Hepatocyte (in vitro differentiated cells): ENCODE data around the gene MEGF8. TPM values are rescaled to one million over a fixed set of nuclear protein-coding genes. Genes with fewer than 3 reads are reported as not detected.

Source experiments
- DNase-seq: peaks from one replicate; pipeline ENCODE4 v3.0.0-alpha.2; 2016; ENCODE audit warnings: low spot score
- H2AFZ ChIP-seq: fragments of 200-600 bp; sonication (generic); 2 replicates; pipeline ENCODE4 v1.6.0; 2016; ENCODE audit warnings: antibody characterized with exemption, mild to moderate bottlenecking
- H3K27ac ChIP-seq: fragments of 200-600 bp; sonication (generic); 2 replicates; pipeline ENCODE4 v1.5.1; 2016; ENCODE audit warnings: mild to moderate bottlenecking
- H3K27me3 ChIP-seq: fragments of 200-600 bp; sonication (generic); 2 replicates; pipeline ENCODE4 v1.6.1; 2016
- H3K36me3 ChIP-seq: fragments of 200-600 bp; sonication (generic); replicated peaks from 2 replicates; pipeline ENCODE4 v1.5.1; 2016; ENCODE audit warnings: low read depth; ENCODE audit not compliant: insufficient read depth
- H3K4me1 ChIP-seq: fragments of 200-600 bp; sonication (generic); 2 replicates; pipeline ENCODE4 v1.5.1; 2016; ENCODE audit warnings: mild to moderate bottlenecking, moderate library complexity; ENCODE audit not compliant: insufficient read depth
- H3K4me2 ChIP-seq: fragments of 200-600 bp; sonication (generic); 2 replicates; pipeline ENCODE4 v1.6.0; 2016
- H3K4me3 ChIP-seq: fragments of 200-600 bp; sonication (generic); 2 replicates; pipeline ENCODE4 v1.5.1; 2016; ENCODE audit warnings: mild to moderate bottlenecking
- H3K79me2 ChIP-seq: fragments of 200-600 bp; sonication (generic); 2 replicates; pipeline ENCODE4 v1.6.0; 2017; ENCODE audit warnings: mild to moderate bottlenecking
- H3K9me2 ChIP-seq: fragments of 200-600 bp; sonication (generic); replicated peaks from 2 replicates; pipeline ENCODE4 v1.6.0; 2017; ENCODE audit warnings: mild to moderate bottlenecking; ENCODE audit not compliant: insufficient read depth
- H3K9me3 ChIP-seq: fragments of 200-600 bp; sonication (generic); 2 replicates; pipeline ENCODE4 v1.5.1; 2016; ENCODE audit warnings: low read depth, mild to moderate bottlenecking
- H4K20me1 ChIP-seq: fragments of 200-600 bp; sonication (generic); 2 replicates; pipeline ENCODE4 v1.6.0; 2016; ENCODE audit warnings: mild to moderate bottlenecking; ENCODE audit not compliant: insufficient read depth, poor library complexity, severe bottlenecking
- CTCF ChIP-seq: fragments of 200-600 bp; sonication (generic); IDR thresholded peaks from 2 replicates; pipeline ENCODE4 v1.5.1; 2016; ENCODE audit warnings: antibody characterized with exemption, mild to moderate bottlenecking; ENCODE audit not compliant: poor library complexity
- EZH2 ChIP-seq: fragments of 200-600 bp; sonication (generic); IDR thresholded peaks from 2 replicates; pipeline ENCODE4 v1.6.1; 2016; ENCODE audit warnings: antibody characterized with exemption, mild to moderate bottlenecking, borderline replicate concordance
- EZH2phosphoT487 ChIP-seq: fragments of 200-600 bp; sonication (generic); IDR thresholded peaks from one replicate; pipeline ENCODE4 v1.6.1; 2018; ENCODE audit warnings: antibody characterized with exemption, mild to moderate bottlenecking, low read depth, moderate library complexity; ENCODE audit not compliant: unreplicated experiment, severe bottlenecking
- WGBS: methylation state at CpG from one replicate; pipeline ENCODE4 v1.1.6; 2016; ENCODE audit warnings: low lambda C conversion rate; ENCODE audit errors: missing lambda C conversion rate; 5-methylcytosine and 5-hydroxymethylcytosine counted together
- polyA plus RNA-seq: library from polyadenylated mRNA; unstranded; fragments of >200 nt; fragmentation: Nextera tagmentation; extraction: Ambion mirVana; gene quantifications from 2 replicates; pipeline ENCODE4 v1.2.1, GENCODE V29; 2016
- total RNA-seq: library from RNA; depleted of rRNA; stranded (reverse); fragments of >200 nt; gene quantifications from 2 replicates; pipeline ENCODE4 v1.2.3, GENCODE V29; 2014

Gene MEGF8
- total and polyA plus RNA-seq, 2 experiments from 2014 or later: 8.3 to 19.2 TPM

GRCh38 chr19:42406111-42406510 lies 80.7 kb downstream of the MEGF8 start:
- no peak for DNase-seq
- no peak overlapping the region for H3K27ac ChIP-seq
- no peak overlapping the region for H3K4me2 ChIP-seq
- H4K20me1 ChIP-seq: no peaks in the 10 kb centered on the region
- H3K9me3 ChIP-seq: no peaks in the 10 kb centered on the region
- TF ChIP-seq EZH2phosphoT487 (no peak), CTCF (no peak), EZH2 (no peak)
- H3K4me3 ChIP-seq: no peak overlapping the region
- no peaks in the 10 kb centered on the region for H3K36me3 ChIP-seq
- H3K4me1 ChIP-seq: no peaks in the 10 kb centered on the region
- H3K27me3 ChIP-seq: no peaks in the 10 kb centered on the region
- WGBS: 93% methylated on average over 11 of the region's 11 CpGs
- no peaks in the 10 kb centered on the region for H3K79me2 ChIP-seq
- no peaks in the 10 kb centered on the region for H3K9me2 ChIP-seq
- H2AFZ ChIP-seq: no peak overlapping the region

- Histone ChIP-seq H3K36me3 (no peaks in the 10 kb centered on the region), H3K27ac (no peak overlapping the region), H3K4me3 (no peak overlapping the region), H2AFZ (no peak overlapping the region), H3K4me1 (no peaks in the 10 kb centered on the region), H4K20me1 (no peaks in the 10 kb centered on the region), H3K9me3 (no peaks in the 10 kb centered on the region), H3K9me2 (no peaks in the 10 kb centered on the region), H3K4me2 (no peak overlapping the region), H3K79me2 (no peaks in the 10 kb centered on the region), H3K27me3 (no peaks in the 10 kb centered on the region)
- 96% methylated on average over 24 of the region's 30 CpGs for WGBS
- DNase-seq: no peak
- TF ChIP-seq EZH2: no peak
- TF ChIP-seq CTCF: no peak
- no peak for TF ChIP-seq EZH2phosphoT487
Observed at GRCh38 chr19:42407085-42407815, 81.8 kb downstream of the MEGF8 start.

GRCh38 chr19:42407816-42408175 lies 82.4 kb downstream of the MEGF8 start:
- no peak overlapping the region for H2AFZ ChIP-seq
- H3K9me2 ChIP-seq: no peaks in the 10 kb centered on the region
- no peak for DNase-seq
- no peaks in the 10 kb centered on the region for H3K4me1 ChIP-seq
- H4K20me1 ChIP-seq: no peaks in the 10 kb centered on the region
- no peaks in the 10 kb centered on the region for H3K79me2 ChIP-seq
- H3K27ac ChIP-seq: no peak overlapping the region
- no peaks in the 10 kb centered on the region for H3K36me3 ChIP-seq
- H3K27me3 ChIP-seq: no peaks in the 10 kb centered on the region
- no peak overlapping the region for H3K4me2 ChIP-seq
- no peaks in the 10 kb centered on the region for H3K9me3 ChIP-seq
- WGBS: 99% methylated on average over 10 of the region's 10 CpGs
- no peak overlapping the region for H3K4me3 ChIP-seq
- TF ChIP-seq CTCF: no peak
- TF ChIP-seq EZH2: no peak
- TF ChIP-seq EZH2phosphoT487: no peak
